ENCODE results near the gene CCDC9. TPM values are rescaled to one million over a fixed set of nuclear protein-coding genes. Genes with fewer than 3 reads are reported as not detected.

The CCDC9 gene
- total RNA-seq, 1 donor from 2014 or later: 4.2 TPM

DNA sequence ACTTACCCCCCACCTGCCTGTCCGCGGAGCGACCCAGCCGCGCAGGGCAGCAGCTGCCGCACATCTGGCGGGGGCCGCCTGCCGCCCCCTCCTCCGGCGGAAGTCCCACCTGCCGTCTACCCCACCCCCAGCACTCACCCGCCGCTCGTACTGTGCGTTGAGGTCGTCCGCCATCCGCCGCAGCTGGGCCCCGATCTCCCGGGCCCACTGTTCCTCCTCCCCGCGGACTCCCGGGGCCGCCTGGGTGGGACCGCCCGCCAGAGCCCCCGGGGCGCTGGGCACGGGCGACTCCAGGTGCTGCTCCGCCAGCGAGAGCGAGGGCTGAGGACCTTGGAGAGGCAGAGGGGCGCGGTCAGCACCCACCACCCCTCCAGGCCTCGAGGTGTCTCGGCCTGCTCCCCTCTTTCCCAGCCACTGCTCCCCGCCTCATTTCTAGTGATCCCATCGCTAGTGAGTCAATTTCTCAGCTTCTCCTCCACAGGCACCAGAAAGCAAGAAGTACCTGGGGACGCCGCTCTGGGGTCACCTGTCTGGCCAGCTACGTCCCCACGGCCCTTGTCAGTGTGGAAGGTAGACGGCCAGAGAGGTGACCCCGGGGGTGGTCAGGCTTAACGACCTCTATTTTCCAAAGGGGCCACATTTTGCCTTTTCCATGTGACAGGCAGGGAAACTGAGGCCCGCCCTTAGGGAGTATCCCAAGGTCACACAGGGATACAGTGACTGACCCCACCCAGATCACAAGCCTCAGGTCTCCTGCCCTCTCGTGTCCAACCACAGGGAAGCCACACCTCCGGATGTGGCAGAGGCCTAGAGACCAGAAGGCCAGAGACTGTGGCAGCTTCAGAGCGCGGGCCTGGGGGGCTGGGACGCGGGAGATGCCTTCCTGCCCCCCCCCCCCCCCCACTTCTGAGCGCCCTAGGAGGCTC is 29.6 kb upstream of the CCDC9 start:
- Histone ChIP-seq H3K9ac (ENCODE audit: low read depth in 1 of 3, low read length in 3 of 3) (peak overlapping the region; percentile 98 to 100 (median 99)), H3K4me3 (ENCODE audit: low read length in 3 of 3) (peak overlapping the region; percentile 84 to 98 (median 88)), H3K27me3 (ENCODE audit: control insufficient read depth in 3 of 3, insufficient read depth in 3 of 3, low read length in 3 of 3) (no peaks in the 10 kb centered on the region), H3K9me3 (ENCODE audit: control insufficient read depth in 3 of 3, low read length in 3 of 3) (no peaks in the 10 kb centered on the region), H3K27ac (ENCODE audit: low read depth, low read length) (peak overlapping the region; percentile 100), H3K4me1 (ENCODE audit: control insufficient read depth in 3 of 3, insufficient read depth in 3 of 3, low read length in 3 of 3) (peaks cover 39 to 45% (median 39%) of the 10 kb centered on the region in 3 donors), H3K36me3 (ENCODE audit: control insufficient read depth in 3 of 3, insufficient read depth in 3 of 3, low read length in 3 of 3) (peaks cover 9 to 11% (median 11%) of the 10 kb centered on the region in 3 donors)

DNA sequence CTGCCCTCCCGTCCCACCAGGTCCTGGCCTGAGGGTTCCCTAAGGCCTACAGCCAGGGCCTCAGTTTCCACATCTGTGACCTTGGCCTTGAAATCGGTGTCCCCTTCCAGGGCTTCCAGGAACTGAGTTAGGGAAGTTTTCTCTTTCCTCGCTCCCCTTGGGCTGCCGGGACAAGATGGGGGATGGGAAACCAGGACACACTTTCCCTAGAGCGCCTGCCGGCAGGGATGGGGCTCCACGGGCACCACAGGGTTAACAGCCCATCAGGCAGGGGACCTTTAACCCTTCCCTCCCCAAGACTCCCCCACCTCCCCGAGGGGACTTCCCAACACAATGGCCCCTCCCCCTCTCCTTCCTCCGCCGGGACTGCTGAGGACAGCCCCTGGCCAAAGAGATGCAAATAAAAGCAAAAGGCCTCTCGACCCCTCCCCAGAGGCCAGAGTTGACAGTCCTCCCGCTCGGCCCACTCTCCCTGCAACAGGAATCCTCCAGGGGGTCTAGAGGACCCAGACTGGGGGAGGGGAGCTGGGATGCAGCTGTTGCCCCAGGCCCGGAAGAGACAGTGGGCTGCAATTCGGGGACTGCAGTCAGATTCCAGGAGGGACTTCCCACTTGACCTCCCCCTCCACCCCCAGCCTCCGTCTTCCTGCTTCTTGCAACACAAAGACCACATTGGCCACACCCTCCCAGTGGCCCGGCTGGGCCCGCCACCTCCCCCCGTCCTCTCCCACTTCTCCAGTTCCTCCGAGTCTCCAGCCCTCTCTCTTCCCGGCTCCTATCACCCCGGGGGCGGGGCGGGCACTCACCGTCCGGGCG is 28.8 kb upstream of the CCDC9 start:
- H3K36me3 ChIP-seq (ENCODE audit: control insufficient read depth in 3 of 3, insufficient read depth in 3 of 3, low read length in 3 of 3): peaks cover 2 to 6% (median 4%) of the 10 kb centered on the region in 3 donors
- no peaks in the 10 kb centered on the region for H3K27me3 ChIP-seq (ENCODE audit: control insufficient read depth in 3 of 3, insufficient read depth in 3 of 3, low read length in 3 of 3)
- no peaks in the 10 kb centered on the region for H3K9me3 ChIP-seq (ENCODE audit: control insufficient read depth in 3 of 3, low read length in 3 of 3)
- peak overlapping the region; percentile 98 to 100 (median 99) for H3K9ac ChIP-seq (ENCODE audit: low read depth in 1 of 3, low read length in 3 of 3)
- H3K4me1 ChIP-seq (ENCODE audit: control insufficient read depth in 3 of 3, insufficient read depth in 3 of 3, low read length in 3 of 3): peaks cover 44 to 54% (median 45%) of the 10 kb centered on the region in 3 donors
- H3K27ac ChIP-seq (ENCODE audit: low read depth, low read length): peak overlapping the region; percentile 100
- H3K4me3 ChIP-seq (ENCODE audit: low read length in 3 of 3): peak overlapping the region; percentile 84 to 98 (median 88)

DNA sequence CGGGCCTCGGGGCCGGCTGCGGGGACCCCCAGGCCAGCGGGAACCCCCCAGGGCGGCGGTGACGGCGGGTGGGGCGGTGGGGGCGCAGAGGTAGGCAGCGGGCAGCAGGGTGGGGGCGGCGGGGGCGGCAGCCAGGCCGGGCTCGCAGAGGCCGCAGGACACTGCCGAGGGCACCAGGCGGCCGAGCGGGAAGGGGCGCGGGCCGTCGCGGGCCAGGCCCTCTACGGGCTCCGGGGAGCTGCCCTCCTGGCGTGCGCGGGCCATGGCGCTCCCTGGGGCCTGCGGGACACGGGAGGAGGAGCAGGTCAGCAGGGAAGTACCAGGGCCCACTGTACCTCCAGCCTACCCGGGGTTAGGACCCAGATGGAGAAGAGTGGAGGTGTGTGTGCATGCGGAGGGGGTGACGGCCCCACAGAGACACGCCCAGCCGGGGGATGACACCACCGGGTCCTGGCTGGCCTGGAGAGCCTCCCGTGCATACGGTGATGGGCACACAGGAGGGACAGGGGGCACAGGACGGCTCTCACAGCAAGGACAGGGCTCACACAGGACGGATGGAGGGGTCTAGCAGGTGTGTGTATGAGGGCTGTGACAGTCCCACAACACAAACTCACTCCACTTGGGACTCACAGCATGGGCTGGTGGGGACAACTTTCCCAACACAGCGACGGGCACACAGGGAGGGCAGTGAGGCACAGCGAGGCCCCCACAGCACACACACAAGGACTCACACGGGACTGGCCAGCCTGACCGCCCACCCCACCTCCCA is 28.0 kb upstream of the CCDC9 start:
- Histone ChIP-seq H3K4me3 (ENCODE audit: low read length in 3 of 3) (peak overlapping the region; percentile 88 to 98 (median 92)), H3K4me1 (ENCODE audit: control insufficient read depth in 3 of 3, insufficient read depth in 3 of 3, low read length in 3 of 3) (peaks cover 45 to 56% (median 46%) of the 10 kb centered on the region in 3 donors), H3K9me3 (ENCODE audit: control insufficient read depth in 3 of 3, low read length in 3 of 3) (no peaks in the 10 kb centered on the region), H3K27me3 (ENCODE audit: control insufficient read depth in 3 of 3, insufficient read depth in 3 of 3, low read length in 3 of 3) (no peaks in the 10 kb centered on the region), H3K9ac (ENCODE audit: low read depth in 1 of 3, low read length in 3 of 3) (peak overlapping the region; percentile 98 to 100 (median 99)), H3K27ac (ENCODE audit: low read depth, low read length) (peak overlapping the region; percentile 100), H3K36me3 (ENCODE audit: control insufficient read depth in 3 of 3, insufficient read depth in 3 of 3, low read length in 3 of 3) (peaks cover 2 to 5% (median 4%) of the 10 kb centered on the region in 3 donors)

DNA sequence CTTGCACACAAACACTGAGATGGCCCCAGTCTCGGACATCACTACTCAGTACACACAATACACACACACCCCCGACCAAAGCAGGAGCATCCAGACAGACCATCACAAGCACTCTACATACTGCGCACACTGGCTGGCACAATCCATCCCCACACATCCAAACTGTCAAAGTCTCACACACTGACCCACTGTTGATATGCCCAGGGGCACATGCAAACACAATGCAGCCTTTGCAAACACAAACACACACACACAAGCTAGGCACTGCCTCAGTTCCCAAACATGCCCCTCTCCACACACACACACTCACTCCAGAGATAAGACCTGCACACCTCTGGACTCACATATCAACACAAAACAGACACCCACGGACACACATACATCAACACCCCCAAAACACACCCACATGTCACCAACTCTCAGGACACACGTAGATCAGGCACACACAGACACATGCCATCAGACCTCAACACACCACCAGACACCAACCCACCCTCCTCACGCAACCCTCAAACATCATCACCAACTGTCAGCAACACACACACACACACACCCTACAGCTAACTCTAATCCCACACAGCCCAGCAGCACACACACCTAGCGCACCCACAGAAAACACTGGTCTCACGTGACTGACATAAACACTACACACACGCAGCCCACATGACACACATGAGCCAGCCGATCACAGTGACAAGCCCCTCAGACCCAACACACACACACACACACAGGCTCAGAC is 27.2 kb upstream of the CCDC9 start:
- H3K4me1 ChIP-seq (ENCODE audit: control insufficient read depth in 3 of 3, insufficient read depth in 3 of 3, low read length in 3 of 3): peaks cover 45 to 56% (median 46%) of the 10 kb centered on the region in 3 donors
- no peaks in the 10 kb centered on the region for H3K27me3 ChIP-seq (ENCODE audit: control insufficient read depth in 3 of 3, insufficient read depth in 3 of 3, low read length in 3 of 3)
- peak overlapping the region; percentile 90 to 98 (median 97) for H3K9ac ChIP-seq (ENCODE audit: low read depth in 1 of 3, low read length in 3 of 3)
- peak overlapping the region; percentile 82 to 98 (median 92) for H3K4me3 ChIP-seq (ENCODE audit: low read length in 3 of 3)
- H3K36me3 ChIP-seq (ENCODE audit: control insufficient read depth in 3 of 3, insufficient read depth in 3 of 3, low read length in 3 of 3): no peaks in the 10 kb centered on the region
- peak overlapping the region; percentile 100 for H3K27ac ChIP-seq (ENCODE audit: low read depth, low read length)
- no peaks in the 10 kb centered on the region for H3K9me3 ChIP-seq (ENCODE audit: control insufficient read depth in 3 of 3, low read length in 3 of 3)

DNA sequence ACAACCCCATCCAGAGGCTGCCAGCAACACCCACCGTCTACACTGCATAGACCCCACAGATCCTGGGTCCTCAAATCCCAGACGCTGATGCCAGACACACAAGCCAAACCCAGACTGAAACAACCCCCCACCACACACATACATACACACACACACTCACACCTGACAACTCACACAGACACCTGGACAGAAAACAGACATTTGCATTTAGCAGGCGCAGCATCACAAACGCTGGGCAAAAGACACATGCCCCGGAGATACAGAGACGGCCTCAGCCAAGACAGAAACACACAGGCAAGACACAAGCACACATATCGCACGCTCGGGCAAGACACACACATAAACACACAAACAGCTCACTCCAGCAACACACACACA is 26.7 kb upstream of the CCDC9 start:
- Histone ChIP-seq H3K4me1 (ENCODE audit: control insufficient read depth in 3 of 3, insufficient read depth in 3 of 3, low read length in 3 of 3) (peaks cover 45 to 56% (median 46%) of the 10 kb centered on the region in 3 donors), H3K27ac (ENCODE audit: low read depth, low read length) (peak overlapping the region; percentile 100), H3K27me3 (ENCODE audit: control insufficient read depth in 3 of 3, insufficient read depth in 3 of 3, low read length in 3 of 3) (no peaks in the 10 kb centered on the region), H3K9me3 (ENCODE audit: control insufficient read depth in 3 of 3, low read length in 3 of 3) (no peaks in the 10 kb centered on the region), H3K9ac (ENCODE audit: low read depth in 1 of 3, low read length in 3 of 3) (peak overlapping the region; percentile 90 to 98 (median 97)), H3K36me3 (ENCODE audit: control insufficient read depth in 3 of 3, insufficient read depth in 3 of 3, low read length in 3 of 3) (no peaks in the 10 kb centered on the region), H3K4me3 (ENCODE audit: low read length in 3 of 3) (peak overlapping the region; percentile 82 to 98 (median 92))

DNA sequence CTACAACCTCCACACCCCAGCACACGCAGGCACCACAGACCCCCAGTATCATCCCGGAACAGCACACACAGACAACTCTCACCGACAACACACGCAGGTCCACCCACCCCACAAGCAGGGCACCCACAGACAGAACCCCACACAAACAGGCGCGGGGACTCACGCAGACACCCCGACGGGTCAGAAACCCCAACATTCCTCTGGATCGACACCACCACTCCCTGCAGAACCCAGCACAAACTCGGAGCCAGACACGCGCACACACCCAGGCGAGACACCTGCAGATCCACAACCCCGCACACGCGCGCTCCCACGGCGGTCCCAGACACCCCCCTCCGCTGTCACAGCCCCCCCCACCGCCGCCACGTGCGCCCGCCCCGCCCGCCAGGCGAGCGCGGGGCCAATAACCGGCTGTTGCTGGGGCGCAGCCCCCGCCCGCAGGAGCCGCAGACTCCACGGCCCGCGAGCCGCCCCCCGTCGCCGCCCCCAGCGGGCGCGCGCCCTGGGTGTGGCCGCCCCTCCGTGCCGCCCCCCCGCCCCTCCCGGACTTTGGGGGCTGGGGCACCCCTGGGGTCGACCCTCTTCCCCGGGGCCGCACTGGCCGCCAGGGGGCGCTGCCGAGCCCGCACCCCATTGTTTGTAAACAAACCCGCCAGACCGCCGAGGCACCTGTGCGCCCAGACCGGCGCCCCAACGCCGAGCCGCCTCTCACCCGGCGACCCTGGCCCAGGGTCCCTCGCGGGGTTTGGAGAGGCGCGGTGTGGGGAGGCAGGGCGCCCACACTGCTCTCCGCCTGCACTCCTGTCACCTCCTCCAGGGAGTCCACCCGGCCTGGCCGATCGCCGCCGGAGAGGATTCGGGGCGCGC is 26.0 kb upstream of the CCDC9 start:
- Histone ChIP-seq H3K9ac (ENCODE audit: low read depth in 1 of 3, low read length in 3 of 3) (peak overlapping the region; percentile 90 to 98 (median 97)), H3K27ac (ENCODE audit: low read depth, low read length) (peak overlapping the region; percentile 100), H3K36me3 (ENCODE audit: control insufficient read depth in 3 of 3, insufficient read depth in 3 of 3, low read length in 3 of 3) (no peaks in the 10 kb centered on the region), H3K4me1 (ENCODE audit: control insufficient read depth in 3 of 3, insufficient read depth in 3 of 3, low read length in 3 of 3) (peaks cover 44 to 55% (median 46%) of the 10 kb centered on the region in 3 donors), H3K9me3 (ENCODE audit: control insufficient read depth in 3 of 3, low read length in 3 of 3) (no peaks in the 10 kb centered on the region), H3K4me3 (ENCODE audit: low read length in 3 of 3) (peak overlapping the region; percentile 88 to 98 (median 92)), H3K27me3 (ENCODE audit: control insufficient read depth in 3 of 3, insufficient read depth in 3 of 3, low read length in 3 of 3) (no peaks in the 10 kb centered on the region)

DNA sequence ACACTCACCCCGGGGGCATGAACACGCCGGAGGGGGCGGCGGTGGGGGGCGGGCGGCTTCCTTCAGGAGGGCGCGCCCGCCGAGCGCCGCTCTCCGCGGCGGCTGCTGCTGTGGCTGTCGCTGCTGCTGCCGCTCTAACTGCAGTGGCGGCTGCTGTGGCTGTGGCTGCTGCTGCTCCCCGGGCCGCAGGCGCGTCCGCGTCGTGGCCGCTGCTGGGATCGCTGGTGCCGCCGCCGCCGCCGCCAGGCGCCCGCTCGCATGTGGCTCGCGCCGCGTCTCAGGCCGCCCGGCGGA is 25.5 kb upstream of the CCDC9 start, which contains the start of gene BBC3:
Gene BBC3 (minus strand): TSS at position 279 of the 294 bp plus-strand sequence. CDS start 2,768 bp downstream, outside the sequence.
- peaks cover 39 to 49% (median 42%) of the 10 kb centered on the region in 3 donors for H3K4me1 ChIP-seq (ENCODE audit: control insufficient read depth in 3 of 3, insufficient read depth in 3 of 3, low read length in 3 of 3)
- no peaks in the 10 kb centered on the region for H3K9me3 ChIP-seq (ENCODE audit: control insufficient read depth in 3 of 3, low read length in 3 of 3)
- peak within 1 kb of the TSS; percentile 100 for H3K27ac ChIP-seq (ENCODE audit: low read depth, low read length)
- no peaks in the 10 kb centered on the region for H3K36me3 ChIP-seq (ENCODE audit: control insufficient read depth in 3 of 3, insufficient read depth in 3 of 3, low read length in 3 of 3)
- peak within 1 kb of the TSS; percentile 88 to 98 (median 92) for H3K4me3 ChIP-seq (ENCODE audit: low read length in 3 of 3)
- no peaks in the 10 kb centered on the region for H3K27me3 ChIP-seq (ENCODE audit: control insufficient read depth in 3 of 3, insufficient read depth in 3 of 3, low read length in 3 of 3)
- H3K9ac ChIP-seq (ENCODE audit: low read depth in 1 of 3, low read length in 3 of 3): peak within 1 kb of the TSS; percentile 90 to 98 (median 97)

DNA sequence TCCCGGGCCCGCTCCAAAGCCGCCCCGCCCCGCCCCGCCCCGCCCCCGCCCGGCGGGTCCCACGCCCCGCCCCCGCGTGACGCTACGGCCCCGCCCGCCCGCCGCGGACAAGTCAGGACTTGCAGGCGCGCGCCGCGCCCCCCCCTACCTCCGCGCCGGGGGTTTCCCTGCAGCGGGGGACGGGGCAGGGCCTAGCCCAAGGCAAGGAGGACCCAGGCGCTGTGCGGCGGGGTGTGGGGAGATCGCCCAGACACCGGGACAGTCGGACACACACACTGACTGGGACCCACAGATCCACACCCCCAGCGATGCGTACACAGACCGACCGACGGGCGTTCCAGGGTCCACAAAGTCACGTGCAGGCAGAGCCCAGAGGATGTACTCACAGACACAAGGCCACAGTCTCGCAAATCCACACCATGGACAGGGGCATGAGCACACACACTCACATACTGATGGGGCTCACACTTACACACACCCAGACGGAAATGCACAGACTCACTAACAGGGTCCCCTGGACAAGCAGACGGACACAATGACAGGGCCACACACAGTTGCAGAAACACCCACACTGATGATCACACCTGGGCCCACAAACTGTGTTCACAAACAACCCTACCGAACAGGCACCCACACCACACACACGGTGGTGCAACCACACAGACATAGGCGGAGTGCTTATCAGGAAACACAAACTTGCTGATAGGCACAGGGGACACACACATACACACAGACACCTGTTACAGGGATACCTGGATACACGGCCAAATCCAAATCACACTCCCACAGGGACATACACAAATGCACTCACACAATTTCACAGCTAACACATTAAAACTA is 24.9 kb upstream of the CCDC9 start:
- H3K9ac ChIP-seq (ENCODE audit: low read depth in 1 of 3, low read length in 3 of 3): peak overlapping the region; percentile 63 to 90 (median 82)
- H3K4me3 ChIP-seq (ENCODE audit: low read length in 3 of 3): peak overlapping the region; percentile 61 to 98 (median 87)
- peak overlapping the region; percentile 100 for H3K27ac ChIP-seq (ENCODE audit: low read depth, low read length)
- peaks cover 39 to 49% (median 42%) of the 10 kb centered on the region in 3 donors for H3K4me1 ChIP-seq (ENCODE audit: control insufficient read depth in 3 of 3, insufficient read depth in 3 of 3, low read length in 3 of 3)
- H3K9me3 ChIP-seq (ENCODE audit: control insufficient read depth in 3 of 3, low read length in 3 of 3): no peaks in the 10 kb centered on the region
- no peaks in the 10 kb centered on the region for H3K36me3 ChIP-seq (ENCODE audit: control insufficient read depth in 3 of 3, insufficient read depth in 3 of 3, low read length in 3 of 3)
- no peaks in the 10 kb centered on the region for H3K27me3 ChIP-seq (ENCODE audit: control insufficient read depth in 3 of 3, insufficient read depth in 3 of 3, low read length in 3 of 3)
